Measurements from ENCODE around the gene PSORS1C2. TPM values are rescaled to one million over a fixed set of nuclear protein-coding genes. Genes with fewer than 3 reads are reported as not detected.

PSORS1C2 gene
- total RNA-seq, 1 donor from 2014 or later = not detected

- H3K9me3 Mint-ChIP-seq = no peaks in the 10 kb centered on the region
- peaks cover 3% of the 10 kb centered on the region for H3K27me3 Mint-ChIP-seq
- H3K4me3 Mint-ChIP-seq = no peak overlapping the region
- intact Hi-C loops (cut with micrococcal nuclease) = no loop called here
- no peaks in the 10 kb centered on the region for H3K36me3 Mint-ChIP-seq (ENCODE audit: low read depth)
- DNase-seq (no peak), ATAC-seq (ENCODE audit: low read depth) (no peak)
- CTCF ChIA-PET = no interaction called here
- TF ChIP-seq, protein P1, sequence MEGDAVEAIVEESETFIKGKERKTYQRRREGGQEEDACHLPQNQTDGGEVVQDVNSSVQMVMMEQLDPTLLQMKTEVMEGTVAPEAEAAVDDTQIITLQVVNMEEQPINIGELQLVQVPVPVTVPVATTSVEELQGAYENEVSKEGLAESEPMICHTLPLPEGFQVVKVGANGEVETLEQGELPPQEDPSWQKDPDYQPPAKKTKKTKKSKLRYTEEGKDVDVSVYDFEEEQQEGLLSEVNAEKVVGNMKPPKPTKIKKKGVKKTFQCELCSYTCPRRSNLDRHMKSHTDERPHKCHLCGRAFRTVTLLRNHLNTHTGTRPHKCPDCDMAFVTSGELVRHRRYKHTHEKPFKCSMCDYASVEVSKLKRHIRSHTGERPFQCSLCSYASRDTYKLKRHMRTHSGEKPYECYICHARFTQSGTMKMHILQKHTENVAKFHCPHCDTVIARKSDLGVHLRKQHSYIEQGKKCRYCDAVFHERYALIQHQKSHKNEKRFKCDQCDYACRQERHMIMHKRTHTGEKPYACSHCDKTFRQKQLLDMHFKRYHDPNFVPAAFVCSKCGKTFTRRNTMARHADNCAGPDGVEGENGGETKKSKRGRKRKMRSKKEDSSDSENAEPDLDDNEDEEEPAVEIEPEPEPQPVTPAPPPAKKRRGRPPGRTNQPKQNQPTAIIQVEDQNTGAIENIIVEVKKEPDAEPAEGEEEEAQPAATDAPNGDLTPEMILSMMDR (IDR thresholded peaks at IDR 0.05) = no peak
- no peak overlapping the region for H3K27ac Mint-ChIP-seq
- H3K4me1 Mint-ChIP-seq = peaks cover 17% of the 10 kb centered on the region
- POLR2A ChIA-PET = no interaction called here
These were observed 40.4 kb downstream of the PSORS1C2 start for GRCh38 chr6:31098449-31098938.

DNA sequence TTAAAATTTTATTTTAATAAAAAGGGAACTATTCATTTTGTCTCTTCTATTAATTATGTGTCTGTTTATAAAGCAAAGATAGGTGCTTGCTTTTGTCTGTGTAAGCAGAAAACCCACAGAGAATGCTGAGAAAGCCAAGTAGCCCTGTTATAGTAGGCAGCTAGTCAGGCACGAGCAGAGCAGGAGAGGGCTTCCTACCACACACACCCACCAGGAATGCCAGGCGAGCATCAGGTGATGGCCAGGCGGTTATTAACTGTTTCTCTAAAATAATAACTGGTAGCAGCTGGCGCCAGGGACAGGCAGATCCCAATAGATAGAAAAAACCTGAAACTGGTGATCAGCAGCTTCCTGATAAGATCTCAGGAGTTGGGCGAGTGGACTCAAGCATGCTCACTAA is 42.2 kb downstream of the PSORS1C2 start:
- no peak overlapping the region for H3K4me3 Mint-ChIP-seq
- intact Hi-C loops (cut with micrococcal nuclease) = no loop called here
- H3K9me3 Mint-ChIP-seq = no peaks in the 10 kb centered on the region
- ChIA-PET POLR2A (no interaction called here), CTCF (interaction anchor here (1.2 kb wide), 1 partner anchor 9 kb away, joined by 3 read pairs; no protein-coding TSS in a partner anchor)
- H3K27ac Mint-ChIP-seq = no peak overlapping the region
- TF ChIP-seq, protein P1 (IDR thresholded peaks at IDR 0.05) = no peak
- H3K27me3 Mint-ChIP-seq = no peaks in the 10 kb centered on the region
- DNase-seq (no peak), ATAC-seq (ENCODE audit: low read depth) (no peak)
- H3K36me3 Mint-ChIP-seq (ENCODE audit: low read depth) = no peaks in the 10 kb centered on the region
- H3K4me1 Mint-ChIP-seq = peaks cover 17% of the 10 kb centered on the region

DNA sequence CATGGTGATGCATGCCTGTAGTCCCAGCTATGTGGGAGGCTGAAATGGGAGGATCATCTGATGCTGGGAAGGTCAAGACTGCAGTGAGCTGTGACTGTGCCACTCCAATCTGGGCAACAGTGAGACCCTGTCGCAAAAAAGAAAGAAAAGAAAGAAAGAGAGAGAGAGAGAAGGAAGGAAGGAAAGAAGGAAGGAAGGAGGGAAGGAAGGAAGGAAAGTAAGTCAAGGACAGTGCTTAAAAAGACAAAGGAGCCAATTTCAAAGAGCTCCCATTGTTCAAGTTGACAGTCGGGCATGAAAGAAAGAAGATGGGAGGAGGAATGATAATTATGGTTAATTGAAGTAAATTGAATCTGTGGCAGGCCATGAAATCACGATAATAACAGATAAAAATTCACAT is 42.7 kb downstream of the PSORS1C2 start:
- intact Hi-C loops (cut with micrococcal nuclease) = no loop called here
- no peak for DNase-seq
- H3K9me3 Mint-ChIP-seq = no peaks in the 10 kb centered on the region
- no peak overlapping the region for H3K27ac Mint-ChIP-seq
- H3K4me1 Mint-ChIP-seq = peaks cover 17% of the 10 kb centered on the region
- H3K27me3 Mint-ChIP-seq = no peaks in the 10 kb centered on the region
- ChIA-PET CTCF (interaction anchor here (1.2 kb wide), 1 partner anchor 9 kb away, joined by 3 read pairs; no protein-coding TSS in a partner anchor), POLR2A (no interaction called here)
- no peak for ATAC-seq (ENCODE audit: low read depth)
- TF ChIP-seq, protein P1 (IDR thresholded peaks at IDR 0.05) = no peak
- H3K36me3 Mint-ChIP-seq (ENCODE audit: low read depth) = no peaks in the 10 kb centered on the region
- no peak overlapping the region for H3K4me3 Mint-ChIP-seq

GRCh38 chr6:31094389-31094881 is 44.4 kb downstream of the PSORS1C2 start:
- Mint-ChIP-seq H3K36me3 (ENCODE audit: low read depth) (no peaks in the 10 kb centered on the region), H3K27me3 (no peaks in the 10 kb centered on the region), H3K4me3 (no peak overlapping the region), H3K4me1 (peaks cover 17% of the 10 kb centered on the region), H3K27ac (peak overlapping the region; percentile 62), H3K9me3 (no peaks in the 10 kb centered on the region)
- ChIA-PET POLR2A (no interaction called here), CTCF (interaction anchor here (0.9 to 1.7 kb wide), 4 partner anchors 8 to 180 kb away, joined by 3 to 12 read pairs (median 4); partner anchors contain the start of gene VARS2)
- TF ChIP-seq, protein P1 (IDR thresholded peaks at IDR 0.05) = no peak
- intact Hi-C loops (cut with micrococcal nuclease) = no loop called here
- ATAC-seq (ENCODE audit: low read depth) (peak; percentile 45), DNase-seq (no peak)

GRCh38 chr6:31092769-31093505 is 45.9 kb downstream of the PSORS1C2 start:
- Mint-ChIP-seq H3K36me3 (ENCODE audit: low read depth) (no peaks in the 10 kb centered on the region), H3K4me1 (peaks cover 17% of the 10 kb centered on the region), H3K27me3 (no peaks in the 10 kb centered on the region), H3K27ac (no peak overlapping the region), H3K4me3 (no peak overlapping the region), H3K9me3 (no peaks in the 10 kb centered on the region)
- intact Hi-C loops (cut with micrococcal nuclease) = no loop called here
- CTCF ChIA-PET = interaction anchor here (1.3 to 1.7 kb wide), 3 partner anchors 9 to 14 kb away, joined by 4 to 12 read pairs (median 5); no protein-coding TSS in a partner anchor
- POLR2A ChIA-PET = interaction anchor here (0.6 kb wide), 1 partner anchor 243 kb away, joined by 3 read pairs; no protein-coding TSS in a partner anchor
- TF ChIP-seq, protein P1 (IDR thresholded peaks at IDR 0.05) = no peak
- DNase-seq = no peak
- ATAC-seq (ENCODE audit: low read depth) = no peak
